MV-4-11 (cell line): ENCODE measurements around the gene PEPD.

Experiments used
- DNase-seq: peaks from one replicate; lab custom pipeline; 2025; lab: John Stamatoyannopoulos, UW

Gene PEPD

GRCh38 chr19:33437821-33438671 is 83.5 kb downstream of the PEPD start:
- DNase-seq, result peak; percentile 6

- no peak for DNase-seq
Observed at GRCh38 chr19:33437393-33437820, 84.2 kb downstream of the PEPD start.

- no peak for DNase-seq
Observed at GRCh38 chr19:33436360-33437345, 84.9 kb downstream of the PEPD start.

- no peak for DNase-seq
Observed at GRCh38 chr19:33435706-33436359, 85.8 kb downstream of the PEPD start.

- peak; percentile 29 for DNase-seq
Observed at GRCh38 chr19:33434886-33435705, 86.5 kb downstream of the PEPD start.

- DNase-seq, result no peak
Observed at GRCh38 chr19:33434069-33434885, 87.3 kb downstream of the PEPD start.

GRCh38 chr19:33432446-33433170 is 89.0 kb downstream of the PEPD start:
- DNase-seq, result no peak

GRCh38 chr19:33432015-33432414 is 89.6 kb downstream of the PEPD start:
- no peak for DNase-seq

GRCh38 chr19:33430674-33431277 is 90.8 kb downstream of the PEPD start:
- peak; percentile 49 for DNase-seq

GRCh38 chr19:33429891-33430673 is 91.5 kb downstream of the PEPD start:
- no peak for DNase-seq

- DNase-seq, result no peak
Observed at GRCh38 chr19:33428627-33429125, 92.9 kb downstream of the PEPD start.

GRCh38 chr19:33427801-33428626 is 93.6 kb downstream of the PEPD start:
- no peak for DNase-seq

- DNase-seq, result no peak
Observed at GRCh38 chr19:33426621-33427361, 94.8 kb downstream of the PEPD start.

- no peak for DNase-seq
Observed at GRCh38 chr19:33424181-33424580, 97.4 kb downstream of the PEPD start.

- no peak for DNase-seq
Observed at GRCh38 chr19:33422369-33423180, 99.0 kb downstream of the PEPD start.

GRCh38 chr19:33421368-33421767 is 100.2 kb downstream of the PEPD start:
- no peak for DNase-seq
